ENCODE results near the gene PRADC1.

DNA sequence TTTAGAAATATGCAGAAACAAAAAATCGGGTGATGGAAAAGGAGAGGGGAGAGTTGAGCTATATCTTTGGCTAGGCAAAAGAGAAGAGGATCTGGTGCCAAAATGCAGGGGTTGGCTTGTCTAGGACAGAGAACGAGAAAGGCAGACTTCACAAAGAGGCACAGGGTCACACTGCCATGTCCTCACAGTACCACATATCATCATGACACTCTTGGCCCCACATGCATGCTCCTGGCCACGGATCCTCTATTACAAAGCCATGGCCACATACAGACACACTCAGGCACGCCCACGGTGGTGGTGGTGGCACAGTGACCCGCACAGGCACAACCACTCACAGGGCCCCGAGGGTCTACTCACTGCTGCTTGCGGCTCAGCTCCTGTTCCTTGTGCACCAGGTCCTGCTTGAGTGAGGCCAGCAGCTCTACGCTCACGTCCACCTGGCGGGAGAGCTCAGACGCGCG, 35.4 kb upstream of the PRADC1 start:
- TF ChIP-seq CTCF (IDR thresholded peaks at IDR 0.05 in 4 of 5, conservative IDR thresholded peaks at IDR 0.05 in 1 of 5) (no peak), POLR2A (IDR thresholded peaks at IDR 0.05) (no peak)
